ENCODE measurements around the gene STARD3. TPM values are rescaled to one million over a fixed set of nuclear protein-coding genes. Genes with fewer than 3 reads are reported as not detected.
A peak's percentile ranks its signal among the peaks of the same experiment; 100 is the strongest.

Gene STARD3
- total and polyA plus RNA-seq, 2 of the 13 experiments (the other 11 are each of a cell fraction or from before 2014, with no cell fraction given) = 34.6 to 100 TPM

- TF ChIP-seq ZNF512B (CRISPR knock-in tag; IDR thresholded peaks at IDR 0.05; ENCODE audit: borderline replicate concordance) (no peak), HOXA3 (CRISPR knock-in tag; IDR thresholded peaks at IDR 0.05) (no peak), SOX6 (IDR thresholded peaks at IDR 0.05) (no peak), SOX6 (CRISPR knock-in tag; IDR thresholded peaks at IDR 0.05) (no peak), TCF12 (IDR thresholded peaks at IDR 0.05) (no peak), TCF12 (CRISPR knock-in tag; IDR thresholded peaks at IDR 0.05) (no peak), ZNF136 (CRISPR knock-in tag; IDR thresholded peaks at IDR 0.05; ENCODE audit: low read depth) (no peak), ZNF687 (CRISPR knock-in tag; IDR thresholded peaks at IDR 0.05) (peak; percentile 64), THAP7 (CRISPR knock-in tag; IDR thresholded peaks at IDR 0.05) (no peak), ZBED4 (CRISPR knock-in tag; IDR thresholded peaks at IDR 0.05; ENCODE audit: borderline replicate concordance) (no peak), GABPB1 (CRISPR knock-in tag; IDR thresholded peaks at IDR 0.05) (peak; percentile 45; the same call in 1 of the 2 replicates), POGK (CRISPR knock-in tag; conservative IDR thresholded peaks at IDR 0.05) (peak; percentile 80; the same call in 1 of the 2 replicates), KLF12 (CRISPR knock-in tag; IDR thresholded peaks at IDR 0.05; ENCODE audit: borderline replicate concordance) (no peak), HHEX (CRISPR knock-in tag; IDR thresholded peaks at IDR 0.05) (no peak)
These were observed 27.0 kb downstream of the STARD3 start (continued) for GRCh38 chr17:39663688-39664580.

Data from HepG2 (cell line).